GM23338 (cell line): ENCODE results near the gene SLC25A44. TPM values are rescaled to one million over a fixed set of nuclear protein-coding genes. Genes with fewer than 3 reads are reported as not detected.

Experiments
- EZH2 ChIP-seq: fragments of 200-600 bp; sonication (generic); IDR thresholded peaks from one replicate; pipeline ENCODE4 v1.8.0; 2017; ENCODE audit warnings: antibody characterized with exemption, mild to moderate bottlenecking, low read depth; ENCODE audit not compliant: unreplicated experiment
- EZH2phosphoT487 ChIP-seq: fragments of 200-600 bp; sonication (generic); IDR thresholded peaks from one replicate; pipeline ENCODE4 v1.8.1; 2018; ENCODE audit warnings: antibody characterized with exemption; ENCODE audit not compliant: unreplicated experiment
- JUNB ChIP-seq: IDR thresholded peaks from one replicate; pipeline ENCODE4 v1.6.1; 2016; ENCODE audit warnings: antibody characterized with exemption; ENCODE audit not compliant: unreplicated experiment
- POLR2AphosphoS5 ChIP-seq: IDR thresholded peaks from 2 replicates; pipeline ENCODE4 v1.6.1; 2016; ENCODE audit warnings: antibody characterized with exemption, low read depth
- ZNF114 ChIP-seq: fragments of 250-450 bp; sonication (Bioruptor Pico); IDR thresholded peaks from 2 replicates; pipeline ENCODE4 v1.5.0; 2020; ENCODE audit warnings: mild to moderate bottlenecking, moderate library complexity
- ZNF331 ChIP-seq: fragments of 250-450 bp; sonication (Bioruptor Pico); IDR thresholded peaks from 2 replicates; pipeline ENCODE4 v1.5.0; 2020; ENCODE audit warnings: low read depth, mild to moderate bottlenecking, moderate library complexity
- polyA plus RNA-seq: library from polyadenylated mRNA; unstranded; fragments of >200 nt; fragmentation: Nextera tagmentation; extraction: Ambion mirVana; gene quantifications from 2 replicates; pipeline ENCODE4 v1.2.1, GENCODE V29; 2016
- total RNA-seq: library from RNA; depleted of rRNA; stranded (reverse); fragments of >200 nt; shearing (Covaris generic); gene quantifications from 2 replicates; pipeline ENCODE4 v1.2.3, GENCODE V29; 2014
- TF ChIP-seq, protein P1 (sequence below): fragments of 250-450 bp; sonication (Bioruptor Pico); IDR thresholded peaks from 2 replicates; pipeline ENCODE4 v1.5.0; 2020; ENCODE audit warnings: mild to moderate bottlenecking, moderate library complexity
- TF ChIP-seq, protein P2 (sequence below), 2 experiments: fragments of 200-600 bp in 1 of 2; sonication (generic) in 1 of 2; conservative IDR thresholded peaks; 2 replicates each; pipeline versions ENCODE4 v1.5.1 to v1.6.1; 2016 to 2017; ENCODE audit warnings: antibody characterized with exemption in 2 of 2, low read depth in 2 of 2, mild to moderate bottlenecking in 2 of 2, moderate library complexity in 1 of 2
- TF ChIP-seq, protein P3 (sequence below): IDR thresholded peaks from one replicate; pipeline ENCODE4 v1.6.1; 2018; ENCODE audit warnings: antibody characterized with exemption; ENCODE audit not compliant: unreplicated experiment

The SLC25A44 gene
- total and polyA plus RNA-seq, 2 experiments from 2014 or later, result 7.0 to 25.1 TPM

DNA sequence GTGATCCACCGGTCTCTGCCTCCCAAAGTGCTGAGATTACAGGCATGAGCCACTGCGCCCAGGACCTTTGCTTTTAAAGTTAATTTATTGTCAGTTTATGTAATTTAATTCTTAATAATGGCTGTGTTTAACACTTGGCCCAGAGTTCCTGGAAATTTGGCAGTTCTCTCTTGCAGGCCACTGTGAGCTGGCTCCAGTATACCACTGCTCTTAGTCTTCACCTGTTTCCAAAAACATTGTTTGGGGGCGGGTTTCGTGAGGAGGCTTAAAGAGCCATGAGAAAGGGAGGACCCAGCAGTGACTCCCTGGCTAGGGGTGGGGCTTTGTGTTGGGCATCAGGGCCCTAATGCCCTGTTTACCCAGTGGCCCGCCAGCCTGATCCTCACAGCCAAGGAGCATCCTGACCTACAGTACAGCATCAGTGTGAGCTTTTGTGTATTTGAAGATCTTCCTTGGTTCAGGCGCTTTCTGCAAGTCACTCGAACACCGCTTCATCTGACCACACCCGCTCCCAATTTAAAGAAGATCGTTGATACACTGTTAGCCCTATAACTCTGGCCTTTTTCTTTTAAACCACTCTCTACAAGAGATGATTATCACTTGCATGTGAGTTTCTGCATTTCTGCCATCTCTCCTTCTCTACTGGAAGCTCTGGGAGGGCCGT is 36.0 kb downstream of the SLC25A44 start (continued):
- TF ChIP-seq, protein P1, sequence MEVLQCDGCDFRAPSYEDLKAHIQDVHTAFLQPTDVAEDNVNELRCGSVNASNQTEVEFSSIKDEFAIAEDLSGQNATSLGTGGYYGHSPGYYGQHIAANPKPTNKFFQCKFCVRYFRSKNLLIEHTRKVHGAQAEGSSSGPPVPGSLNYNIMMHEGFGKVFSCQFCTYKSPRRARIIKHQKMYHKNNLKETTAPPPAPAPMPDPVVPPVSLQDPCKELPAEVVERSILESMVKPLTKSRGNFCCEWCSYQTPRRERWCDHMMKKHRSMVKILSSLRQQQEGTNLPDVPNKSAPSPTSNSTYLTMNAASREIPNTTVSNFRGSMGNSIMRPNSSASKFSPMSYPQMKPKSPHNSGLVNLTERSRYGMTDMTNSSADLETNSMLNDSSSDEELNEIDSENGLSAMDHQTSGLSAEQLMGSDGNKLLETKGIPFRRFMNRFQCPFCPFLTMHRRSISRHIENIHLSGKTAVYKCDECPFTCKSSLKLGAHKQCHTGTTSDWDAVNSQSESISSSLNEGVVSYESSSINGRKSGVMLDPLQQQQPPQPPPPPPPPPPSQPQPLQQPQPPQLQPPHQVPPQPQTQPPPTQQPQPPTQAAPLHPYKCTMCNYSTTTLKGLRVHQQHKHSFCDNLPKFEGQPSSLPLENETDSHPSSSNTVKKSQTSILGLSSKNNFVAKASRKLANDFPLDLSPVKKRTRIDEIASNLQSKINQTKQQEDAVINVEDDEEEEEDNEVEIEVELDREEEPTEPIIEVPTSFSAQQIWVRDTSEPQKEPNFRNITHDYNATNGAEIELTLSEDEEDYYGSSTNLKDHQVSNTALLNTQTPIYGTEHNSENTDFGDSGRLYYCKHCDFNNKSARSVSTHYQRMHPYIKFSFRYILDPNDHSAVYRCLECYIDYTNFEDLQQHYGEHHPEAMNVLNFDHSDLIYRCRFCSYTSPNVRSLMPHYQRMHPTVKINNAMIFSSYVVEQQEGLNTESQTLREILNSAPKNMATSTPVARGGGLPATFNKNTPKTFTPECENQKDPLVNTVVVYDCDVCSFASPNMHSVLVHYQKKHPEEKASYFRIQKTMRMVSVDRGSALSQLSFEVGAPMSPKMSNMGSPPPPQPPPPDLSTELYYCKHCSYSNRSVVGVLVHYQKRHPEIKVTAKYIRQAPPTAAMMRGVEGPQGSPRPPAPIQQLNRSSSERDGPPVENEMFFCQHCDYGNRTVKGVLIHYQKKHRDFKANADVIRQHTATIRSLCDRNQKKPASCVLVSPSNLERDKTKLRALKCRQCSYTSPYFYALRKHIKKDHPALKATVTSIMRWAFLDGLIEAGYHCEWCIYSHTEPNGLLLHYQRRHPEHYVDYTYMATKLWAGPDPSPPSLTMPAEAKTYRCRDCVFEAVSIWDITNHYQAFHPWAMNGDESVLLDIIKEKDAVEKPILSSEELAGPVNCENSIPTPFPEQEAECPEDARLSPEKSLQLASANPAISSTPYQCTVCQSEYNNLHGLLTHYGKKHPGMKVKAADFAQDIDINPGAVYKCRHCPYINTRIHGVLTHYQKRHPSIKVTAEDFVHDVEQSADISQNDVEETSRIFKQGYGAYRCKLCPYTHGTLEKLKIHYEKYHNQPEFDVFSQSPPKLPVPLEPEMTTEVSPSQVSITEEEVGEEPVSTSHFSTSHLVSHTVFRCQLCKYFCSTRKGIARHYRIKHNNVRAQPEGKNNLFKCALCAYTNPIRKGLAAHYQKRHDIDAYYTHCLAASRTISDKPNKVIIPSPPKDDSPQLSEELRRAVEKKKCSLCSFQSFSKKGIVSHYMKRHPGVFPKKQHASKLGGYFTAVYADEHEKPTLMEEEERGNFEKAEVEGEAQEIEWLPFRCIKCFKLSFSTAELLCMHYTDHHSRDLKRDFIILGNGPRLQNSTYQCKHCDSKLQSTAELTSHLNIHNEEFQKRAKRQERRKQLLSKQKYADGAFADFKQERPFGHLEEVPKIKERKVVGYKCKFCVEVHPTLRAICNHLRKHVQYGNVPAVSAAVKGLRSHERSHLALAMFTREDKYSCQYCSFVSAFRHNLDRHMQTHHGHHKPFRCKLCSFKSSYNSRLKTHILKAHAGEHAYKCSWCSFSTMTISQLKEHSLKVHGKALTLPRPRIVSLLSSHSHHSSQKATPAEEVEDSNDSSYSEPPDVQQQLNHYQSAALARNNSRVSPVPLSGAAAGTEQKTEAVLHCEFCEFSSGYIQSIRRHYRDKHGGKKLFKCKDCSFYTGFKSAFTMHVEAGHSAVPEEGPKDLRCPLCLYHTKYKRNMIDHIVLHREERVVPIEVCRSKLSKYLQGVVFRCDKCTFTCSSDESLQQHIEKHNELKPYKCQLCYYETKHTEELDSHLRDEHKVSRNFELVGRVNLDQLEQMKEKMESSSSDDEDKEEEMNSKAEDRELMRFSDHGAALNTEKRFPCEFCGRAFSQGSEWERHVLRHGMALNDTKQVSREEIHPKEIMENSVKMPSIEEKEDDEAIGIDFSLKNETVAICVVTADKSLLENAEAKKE (CRISPR knock-in tag), result no peak
- no peak for TF ChIP-seq JUNB
- TF ChIP-seq POLR2AphosphoS5, result no peak
- TF ChIP-seq, protein P2, sequence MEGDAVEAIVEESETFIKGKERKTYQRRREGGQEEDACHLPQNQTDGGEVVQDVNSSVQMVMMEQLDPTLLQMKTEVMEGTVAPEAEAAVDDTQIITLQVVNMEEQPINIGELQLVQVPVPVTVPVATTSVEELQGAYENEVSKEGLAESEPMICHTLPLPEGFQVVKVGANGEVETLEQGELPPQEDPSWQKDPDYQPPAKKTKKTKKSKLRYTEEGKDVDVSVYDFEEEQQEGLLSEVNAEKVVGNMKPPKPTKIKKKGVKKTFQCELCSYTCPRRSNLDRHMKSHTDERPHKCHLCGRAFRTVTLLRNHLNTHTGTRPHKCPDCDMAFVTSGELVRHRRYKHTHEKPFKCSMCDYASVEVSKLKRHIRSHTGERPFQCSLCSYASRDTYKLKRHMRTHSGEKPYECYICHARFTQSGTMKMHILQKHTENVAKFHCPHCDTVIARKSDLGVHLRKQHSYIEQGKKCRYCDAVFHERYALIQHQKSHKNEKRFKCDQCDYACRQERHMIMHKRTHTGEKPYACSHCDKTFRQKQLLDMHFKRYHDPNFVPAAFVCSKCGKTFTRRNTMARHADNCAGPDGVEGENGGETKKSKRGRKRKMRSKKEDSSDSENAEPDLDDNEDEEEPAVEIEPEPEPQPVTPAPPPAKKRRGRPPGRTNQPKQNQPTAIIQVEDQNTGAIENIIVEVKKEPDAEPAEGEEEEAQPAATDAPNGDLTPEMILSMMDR (conservative IDR thresholded peaks at IDR 0.05; ENCODE audit: low read depth in 2 of 2), result no peak
- no peak for TF ChIP-seq ZNF331 (CRISPR knock-in tag)
- no peak for TF ChIP-seq EZH2
- TF ChIP-seq EZH2phosphoT487, result no peak
- TF ChIP-seq ZNF114 (CRISPR knock-in tag), result no peak
- TF ChIP-seq, protein P3, sequence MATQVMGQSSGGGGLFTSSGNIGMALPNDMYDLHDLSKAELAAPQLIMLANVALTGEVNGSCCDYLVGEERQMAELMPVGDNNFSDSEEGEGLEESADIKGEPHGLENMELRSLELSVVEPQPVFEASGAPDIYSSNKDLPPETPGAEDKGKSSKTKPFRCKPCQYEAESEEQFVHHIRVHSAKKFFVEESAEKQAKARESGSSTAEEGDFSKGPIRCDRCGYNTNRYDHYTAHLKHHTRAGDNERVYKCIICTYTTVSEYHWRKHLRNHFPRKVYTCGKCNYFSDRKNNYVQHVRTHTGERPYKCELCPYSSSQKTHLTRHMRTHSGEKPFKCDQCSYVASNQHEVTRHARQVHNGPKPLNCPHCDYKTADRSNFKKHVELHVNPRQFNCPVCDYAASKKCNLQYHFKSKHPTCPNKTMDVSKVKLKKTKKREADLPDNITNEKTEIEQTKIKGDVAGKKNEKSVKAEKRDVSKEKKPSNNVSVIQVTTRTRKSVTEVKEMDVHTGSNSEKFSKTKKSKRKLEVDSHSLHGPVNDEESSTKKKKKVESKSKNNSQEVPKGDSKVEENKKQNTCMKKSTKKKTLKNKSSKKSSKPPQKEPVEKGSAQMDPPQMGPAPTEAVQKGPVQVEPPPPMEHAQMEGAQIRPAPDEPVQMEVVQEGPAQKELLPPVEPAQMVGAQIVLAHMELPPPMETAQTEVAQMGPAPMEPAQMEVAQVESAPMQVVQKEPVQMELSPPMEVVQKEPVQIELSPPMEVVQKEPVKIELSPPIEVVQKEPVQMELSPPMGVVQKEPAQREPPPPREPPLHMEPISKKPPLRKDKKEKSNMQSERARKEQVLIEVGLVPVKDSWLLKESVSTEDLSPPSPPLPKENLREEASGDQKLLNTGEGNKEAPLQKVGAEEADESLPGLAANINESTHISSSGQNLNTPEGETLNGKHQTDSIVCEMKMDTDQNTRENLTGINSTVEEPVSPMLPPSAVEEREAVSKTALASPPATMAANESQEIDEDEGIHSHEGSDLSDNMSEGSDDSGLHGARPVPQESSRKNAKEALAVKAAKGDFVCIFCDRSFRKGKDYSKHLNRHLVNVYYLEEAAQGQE, result no peak
